ENCODE results near the gene COL13A1.

Gene COL13A1

GRCh38 chr10:69845574-69846292 lies 44.0 kb downstream of the COL13A1 start:
- DNase-seq (ENCODE audit: low read depth in 2 of 2): no peak

- no peak for DNase-seq (ENCODE audit: low read depth in 2 of 2)
These were observed 44.7 kb downstream of the COL13A1 start for GRCh38 chr10:69846293-69846921.

DNA sequence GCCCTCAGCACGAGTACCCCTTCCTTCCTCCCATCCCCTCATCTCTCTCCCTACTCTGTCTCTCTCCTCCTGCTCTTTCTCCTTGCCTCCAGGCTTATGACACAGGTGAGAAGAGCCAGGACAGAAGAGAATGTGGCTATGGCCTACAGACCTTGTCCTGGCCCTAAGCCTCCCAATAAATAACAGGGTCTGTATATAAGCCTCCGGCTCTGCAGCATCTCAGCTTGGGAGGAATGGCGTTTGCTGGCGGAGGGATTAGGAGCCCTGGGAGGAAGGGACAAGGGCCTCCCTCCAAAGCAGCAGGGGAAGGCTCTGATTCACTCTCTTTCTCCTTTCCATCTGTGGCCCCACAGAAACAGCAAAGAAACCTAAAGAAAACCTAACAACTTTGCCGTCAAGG lies 45.8 kb downstream of the COL13A1 start:
- DNase-seq (ENCODE audit: low read depth in 2 of 2): no peak

DNA sequence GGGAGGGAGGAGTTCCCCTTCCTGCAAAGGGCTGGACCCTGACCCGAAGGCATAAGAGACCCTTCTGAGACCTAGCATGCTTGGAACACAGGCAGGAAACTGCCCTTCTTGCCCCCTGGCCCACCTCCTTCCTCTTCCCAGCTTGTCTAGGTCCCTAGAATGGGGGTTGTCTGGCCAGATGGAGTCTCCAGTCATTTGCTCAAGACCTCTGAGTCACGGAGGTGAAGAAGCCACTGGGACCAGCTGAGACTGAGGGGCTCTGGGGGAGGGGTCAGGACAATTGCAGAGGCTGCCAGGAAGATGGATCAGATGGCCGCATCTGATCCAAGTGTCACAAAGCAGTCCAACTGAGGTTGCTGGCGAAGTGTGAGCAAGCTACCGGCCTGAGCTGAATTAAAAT lies 46.2 kb downstream of the COL13A1 start:
- no peak for DNase-seq (ENCODE audit: low read depth in 2 of 2)

- DNase-seq (ENCODE audit: low read depth in 2 of 2): no peak
These were observed 46.7 kb downstream of the COL13A1 start for GRCh38 chr10:69848454-69848853.

GRCh38 chr10:69849825-69850224 lies 48.1 kb downstream of the COL13A1 start:
- no peak for DNase-seq (ENCODE audit: low read depth in 2 of 2)

DNA sequence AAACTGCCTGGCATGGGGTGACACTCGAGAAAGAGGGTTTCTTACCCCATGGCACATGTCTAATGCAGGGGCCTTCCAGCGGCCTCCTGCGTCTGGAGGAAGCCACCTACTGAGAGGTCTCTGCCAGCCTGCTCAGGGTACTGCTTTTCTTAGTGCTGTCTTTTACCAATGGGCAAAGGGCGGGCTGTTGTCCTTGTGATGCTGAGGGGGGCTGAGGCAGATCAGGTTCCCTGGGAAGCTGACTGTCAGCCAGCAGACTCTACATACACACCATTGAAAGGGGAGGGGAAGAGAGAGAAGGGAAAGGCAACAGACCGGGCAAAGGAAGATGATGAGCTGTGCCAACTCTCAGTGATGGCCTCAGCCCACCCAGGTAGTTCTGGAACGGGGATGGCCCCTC lies 48.7 kb downstream of the COL13A1 start:
- no peak for DNase-seq (ENCODE audit: low read depth in 2 of 2)

GRCh38 chr10:69851306-69851705 lies 49.6 kb downstream of the COL13A1 start:
- DNase-seq (ENCODE audit: low read depth in 2 of 2): no peak

GRCh38 chr10:69853064-69853463 lies 51.4 kb downstream of the COL13A1 start:
- no peak for DNase-seq (ENCODE audit: low read depth in 2 of 2)

DNA sequence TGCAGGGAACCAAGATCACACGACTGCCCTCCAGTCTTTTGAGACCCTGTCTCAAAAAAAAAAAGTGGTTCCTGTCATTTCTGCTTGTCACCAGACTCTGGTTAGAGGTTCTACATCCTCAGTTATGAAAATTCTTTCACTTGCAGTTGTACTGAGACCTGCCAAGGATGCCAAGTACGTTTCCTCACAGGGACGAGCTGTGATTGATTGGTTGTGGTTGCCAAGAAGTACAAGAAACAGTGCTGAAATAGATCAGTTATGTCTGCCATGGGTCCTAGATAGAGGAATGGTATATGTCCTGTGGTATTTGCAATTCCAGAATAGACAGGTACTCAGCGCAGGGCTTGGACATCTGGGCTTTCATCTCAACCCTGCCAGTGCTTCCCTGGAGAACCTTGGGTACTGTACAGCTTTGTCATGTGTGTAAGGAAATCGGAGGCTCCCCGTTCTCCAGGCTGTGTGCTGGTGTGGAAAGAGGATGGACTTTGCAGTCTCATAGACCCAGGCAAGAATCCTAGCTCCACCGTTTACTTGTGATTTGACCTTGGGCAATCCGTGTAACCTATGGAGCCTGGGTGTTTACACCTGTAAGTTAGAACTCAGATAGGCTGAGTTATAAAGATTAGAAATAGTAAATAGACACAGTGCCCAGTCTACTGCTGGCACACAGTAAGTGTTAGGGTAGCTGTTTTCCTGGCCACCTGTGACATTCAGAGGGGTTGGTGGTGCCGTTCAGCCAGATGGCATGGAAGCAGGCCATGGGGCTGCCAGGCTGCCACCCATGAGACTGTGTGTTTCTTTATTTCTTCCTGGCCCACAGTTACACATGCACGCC lies 53.0 kb downstream of the COL13A1 start:
- DNase-seq (ENCODE audit: low read depth in 2 of 2): no peak

GRCh38 chr10:69855346-69856111 lies 53.8 kb downstream of the COL13A1 start:
- DNase-seq (ENCODE audit: low read depth in 2 of 2): no peak

DNA sequence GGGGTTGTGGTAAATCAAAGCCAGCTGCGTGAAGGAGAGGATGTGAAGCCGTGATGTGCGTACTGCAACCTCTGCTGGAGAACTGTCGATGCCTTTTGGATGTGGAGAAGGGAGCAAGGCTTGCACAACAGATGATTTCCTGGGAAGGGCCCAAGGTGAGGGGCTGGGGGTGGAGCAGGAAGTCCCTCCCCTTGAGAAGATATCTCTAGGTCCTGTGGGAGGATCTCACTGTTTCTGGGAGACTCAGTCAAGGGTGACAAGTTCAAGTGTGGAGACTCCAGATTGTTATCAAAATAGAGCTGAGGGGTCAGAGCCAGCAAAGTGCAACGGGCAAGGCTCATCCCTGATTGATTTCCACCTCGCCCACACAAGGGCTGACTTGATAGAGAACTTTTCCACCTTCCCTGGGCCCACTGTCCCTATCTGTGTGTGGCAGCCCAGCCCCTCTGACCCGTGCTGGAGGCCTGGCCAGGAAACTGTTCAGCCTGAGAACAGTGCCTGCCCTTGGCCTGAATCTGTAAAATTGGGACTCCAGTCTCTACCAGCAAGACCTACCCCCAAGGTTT lies 55.0 kb downstream of the COL13A1 start:
- no peak for DNase-seq (ENCODE audit: low read depth in 2 of 2)

DNA sequence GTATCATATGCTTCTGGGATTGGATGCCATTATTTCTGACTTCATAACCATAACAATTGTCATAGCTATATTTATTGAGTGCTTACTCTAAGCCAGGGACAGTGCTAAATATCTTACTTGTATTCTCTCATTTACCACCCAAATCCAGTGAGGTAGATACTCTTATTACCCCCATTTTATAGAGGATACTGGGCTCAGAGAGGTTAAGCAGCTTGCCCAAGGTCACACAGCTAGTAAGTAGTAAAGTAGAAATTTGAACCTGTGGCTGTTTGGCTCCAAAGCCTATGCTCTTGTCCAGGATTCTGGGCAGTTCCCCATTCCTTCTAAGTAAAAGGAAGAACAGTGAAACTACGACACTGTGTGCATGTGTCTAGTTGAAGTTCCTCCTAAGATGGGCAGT lies 56.5 kb downstream of the COL13A1 start:
- no peak for DNase-seq (ENCODE audit: low read depth in 2 of 2)

DNA sequence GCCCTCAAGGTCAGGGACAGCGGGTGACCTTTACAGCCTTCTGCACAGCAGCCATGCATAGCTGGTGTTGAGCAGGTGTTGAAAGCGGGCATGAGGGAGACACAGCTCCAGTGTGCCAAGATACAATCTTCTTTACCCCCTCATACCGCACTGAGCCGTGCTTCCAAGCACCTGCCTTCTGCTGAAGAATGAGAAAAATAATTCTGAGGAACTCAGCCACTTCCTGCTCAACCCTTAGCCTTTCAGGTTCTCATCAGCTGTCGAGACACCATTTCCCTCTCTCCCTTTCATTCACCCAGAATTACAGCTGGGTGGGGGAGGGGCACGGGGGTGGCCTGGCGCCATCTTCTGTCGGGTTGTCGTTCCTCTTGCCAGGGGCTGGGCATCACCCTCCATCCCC lies 58.6 kb downstream of the COL13A1 start:
- DNase-seq (ENCODE audit: low read depth in 2 of 2): no peak

GRCh38 chr10:69861251-69862240 lies 59.8 kb downstream of the COL13A1 start:
- no peak for DNase-seq (ENCODE audit: low read depth in 2 of 2)

GRCh38 chr10:69862882-69863530 lies 61.3 kb downstream of the COL13A1 start:
- no peak for DNase-seq (ENCODE audit: low read depth in 2 of 2)

DNA sequence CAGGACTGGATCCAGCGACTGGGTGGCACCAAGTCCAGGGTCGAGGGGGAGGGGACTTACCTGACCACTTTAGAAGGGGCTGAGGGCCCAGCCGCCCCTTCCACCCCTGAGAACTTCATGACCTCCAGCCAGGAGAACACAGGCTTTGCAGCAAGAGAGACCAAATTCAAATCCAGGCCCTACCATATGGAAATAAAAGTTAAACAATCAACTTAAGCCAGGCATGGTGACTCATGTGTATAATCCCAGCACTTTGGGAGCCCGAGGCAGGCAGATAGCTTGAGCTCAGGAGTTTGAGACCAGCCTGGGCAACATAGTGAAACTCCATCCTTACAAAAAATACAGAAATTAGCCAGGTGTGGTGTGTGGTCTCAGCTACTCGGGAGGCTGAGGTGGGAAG lies 61.9 kb downstream of the COL13A1 start:
- DNase-seq (ENCODE audit: low read depth in 2 of 2): no peak

DNA sequence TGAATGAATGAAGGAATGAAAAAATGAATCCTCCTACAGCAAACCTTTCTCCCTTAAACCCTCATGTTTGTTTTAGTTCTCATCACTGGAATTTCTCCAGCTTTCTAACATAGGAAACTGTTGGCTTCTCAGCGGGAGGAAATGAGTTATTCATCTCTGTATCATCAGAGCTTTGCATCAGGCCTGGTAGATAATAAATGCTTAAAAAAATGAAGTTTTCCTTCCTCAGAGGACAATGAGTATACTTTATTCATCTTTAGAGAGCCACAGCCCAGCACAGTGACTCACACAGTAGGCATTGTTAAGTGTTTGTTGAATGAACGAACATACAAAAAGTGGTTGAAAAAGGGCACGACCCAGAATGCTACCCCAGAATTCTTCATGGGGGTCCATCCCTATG lies 62.6 kb downstream of the COL13A1 start:
- no peak for DNase-seq (ENCODE audit: low read depth in 2 of 2)

- no peak for DNase-seq (ENCODE audit: low read depth in 2 of 2)
These were observed 63.7 kb downstream of the COL13A1 start for GRCh38 chr10:69865450-69865849.

DNA sequence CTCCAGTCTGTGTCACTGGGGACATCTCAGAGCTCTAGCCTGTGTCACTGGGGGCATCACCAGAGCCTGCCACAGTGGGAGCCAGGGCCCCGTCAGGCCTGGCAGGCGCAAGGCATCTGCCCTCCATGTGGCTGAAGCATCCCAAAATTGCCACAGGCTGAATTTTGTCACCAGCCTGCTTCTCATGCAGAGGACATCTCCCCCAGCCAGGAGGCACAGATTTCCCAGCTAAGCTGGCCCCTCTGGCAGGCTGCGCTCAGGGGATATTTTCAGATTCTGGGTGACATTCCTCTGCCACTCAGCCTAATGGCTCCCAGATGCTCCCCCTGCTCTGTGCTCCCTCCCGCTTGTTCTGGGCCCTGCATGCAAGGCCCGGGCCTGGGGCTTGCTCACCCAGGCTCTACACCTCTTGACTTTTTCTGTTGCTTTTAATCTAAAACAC lies 64.6 kb downstream of the COL13A1 start:
- DNase-seq (ENCODE audit: low read depth in 2 of 2): no peak
